Activated T-helper 2 cell treated with anti-CD3 and anti-CD28 coated beads, Interferon-gamma antibody, Interleukin-2, Interleukin-4, amounts not matched to agents 10 μg/mL and 5 μg/mL and 100 μg/mL, durations not matched to agents 14 hours and 24 hours and 36 hours (primary cell): ENCODE measurements around the gene TTLL11. TPM values are rescaled to one million over a fixed set of nuclear protein-coding genes. Genes with fewer than 3 reads are reported as not detected.

Source experiments
- DNase-seq: peaks from one replicate; pipeline ENCODE4 v3.0.0; 2021; ENCODE audit warnings: low spot score
- H3K27ac Mint-ChIP-seq: one replicate; pipeline ENCODE4 v1.8.0; 2021; ENCODE audit warnings: mixed read lengths
- H3K27me3 Mint-ChIP-seq: one replicate; pipeline ENCODE4 v1.8.0; 2021; ENCODE audit warnings: low read depth, mixed read lengths
- H3K36me3 Mint-ChIP-seq: one replicate; pipeline ENCODE4 v1.8.0; 2021; ENCODE audit warnings: low read depth, mixed read lengths
- H3K4me1 Mint-ChIP-seq: one replicate; pipeline ENCODE4 v1.8.0; 2021; ENCODE audit warnings: low read depth, mixed read lengths
- H3K4me3 Mint-ChIP-seq: one replicate; pipeline ENCODE4 v1.8.0; 2021; ENCODE audit warnings: low read depth, mild to moderate bottlenecking, moderate library complexity, mixed read lengths
- H3K9me3 Mint-ChIP-seq: one replicate; pipeline ENCODE4 v1.8.0; 2021; ENCODE audit warnings: mixed read lengths
- intact Hi-C: fragments of 100-400 bp; cut with micrococcal nuclease; formaldehyde crosslinking; loops from one replicate; pipeline ENCODE4 v1.15.1; 2023
- total RNA-seq: library from RNA; stranded (reverse); gene quantifications from 2 replicates; pipeline ENCODE4 v1.2.3, GENCODE V29; 2022

The TTLL11 gene
- total RNA-seq, 1 donor from 2014 or later = 2.2 TPM

GRCh38 chr9:121946465-121946864 is 146.6 kb downstream of the TTLL11 start:
- no peak for DNase-seq
- no peaks in the 10 kb centered on the region for H3K36me3 Mint-ChIP-seq
- no peaks in the 10 kb centered on the region for H3K9me3 Mint-ChIP-seq
- no peak overlapping the region for H3K4me3 Mint-ChIP-seq
- no peaks in the 10 kb centered on the region for H3K4me1 Mint-ChIP-seq
- H3K27ac Mint-ChIP-seq = no peak overlapping the region
- intact Hi-C loops = no loop called here
- H3K27me3 Mint-ChIP-seq = no peaks in the 10 kb centered on the region

DNA sequence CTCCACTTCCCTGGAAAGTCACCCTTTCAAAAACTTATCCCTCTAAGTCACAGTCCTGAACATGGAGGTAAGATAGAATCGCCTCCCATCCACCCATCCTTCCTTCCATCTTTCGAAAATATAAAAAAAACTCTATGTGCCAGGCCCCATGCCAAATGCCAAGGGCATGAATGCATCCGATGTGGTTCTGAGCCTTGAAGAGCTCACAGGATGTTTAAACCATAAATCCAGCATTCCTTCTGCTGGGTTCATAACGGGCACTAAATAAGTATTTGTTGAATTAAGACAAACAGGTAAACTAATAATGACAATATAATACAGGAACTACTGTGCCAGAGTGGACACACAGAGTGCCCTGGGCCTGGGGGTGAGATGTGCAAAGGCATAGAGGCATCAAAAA is 147.3 kb downstream of the TTLL11 start:
- no peaks in the 10 kb centered on the region for H3K9me3 Mint-ChIP-seq
- H3K27ac Mint-ChIP-seq = no peak overlapping the region
- no peak for DNase-seq
- no peaks in the 10 kb centered on the region for H3K27me3 Mint-ChIP-seq
- H3K4me3 Mint-ChIP-seq = no peak overlapping the region
- H3K36me3 Mint-ChIP-seq = no peaks in the 10 kb centered on the region
- H3K4me1 Mint-ChIP-seq = no peaks in the 10 kb centered on the region
- intact Hi-C loops = no loop called here

- intact Hi-C loops = no loop called here
- Mint-ChIP-seq H3K9me3 (no peaks in the 10 kb centered on the region), H3K36me3 (no peaks in the 10 kb centered on the region), H3K4me1 (no peaks in the 10 kb centered on the region), H3K27me3 (no peaks in the 10 kb centered on the region), H3K4me3 (no peak overlapping the region), H3K27ac (no peak overlapping the region)
- no peak for DNase-seq
Measured at GRCh38 chr9:121945281-121945680, 147.8 kb downstream of the TTLL11 start.

DNA sequence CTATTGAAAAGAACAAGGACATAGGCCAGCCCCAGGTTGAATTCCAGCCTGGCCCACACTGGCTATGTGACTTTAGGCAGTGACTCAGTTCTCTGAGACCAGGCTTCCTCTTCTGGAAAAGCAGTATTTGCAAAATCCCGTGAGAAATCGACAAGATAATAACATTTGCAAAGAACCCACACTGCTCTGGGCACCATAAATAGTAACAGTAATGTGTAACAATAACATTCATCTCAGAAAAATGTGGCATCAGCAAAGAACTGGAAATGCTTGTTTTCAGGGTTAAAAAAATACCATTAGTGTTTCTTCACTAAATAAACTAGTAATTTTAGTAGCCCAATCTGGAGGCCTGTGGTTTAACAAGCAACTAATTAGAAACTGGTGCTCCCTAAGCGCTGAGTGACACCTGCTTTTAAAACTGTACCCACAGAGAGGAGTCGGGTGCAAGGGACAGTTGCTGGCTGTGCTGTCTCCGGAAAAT is 148.4 kb downstream of the TTLL11 start:
- Mint-ChIP-seq H3K36me3 (no peaks in the 10 kb centered on the region), H3K27ac (no peak overlapping the region), H3K9me3 (no peaks in the 10 kb centered on the region), H3K4me3 (no peak overlapping the region), H3K4me1 (no peaks in the 10 kb centered on the region), H3K27me3 (no peaks in the 10 kb centered on the region)
- intact Hi-C loops = no loop called here
- no peak for DNase-seq

- H3K27ac Mint-ChIP-seq = no peak overlapping the region
- intact Hi-C loops = no loop called here
- H3K4me3 Mint-ChIP-seq = no peak overlapping the region
- H3K27me3 Mint-ChIP-seq = no peaks in the 10 kb centered on the region
- no peaks in the 10 kb centered on the region for H3K36me3 Mint-ChIP-seq
- no peaks in the 10 kb centered on the region for H3K4me1 Mint-ChIP-seq
- DNase-seq = no peak
- no peaks in the 10 kb centered on the region for H3K9me3 Mint-ChIP-seq
Measured at GRCh38 chr9:121943463-121943862, 149.6 kb downstream of the TTLL11 start.

- DNase-seq = no peak
- no peaks in the 10 kb centered on the region for H3K9me3 Mint-ChIP-seq
- H3K27ac Mint-ChIP-seq = no peak overlapping the region
- intact Hi-C loops = no loop called here
- H3K27me3 Mint-ChIP-seq = no peaks in the 10 kb centered on the region
- no peaks in the 10 kb centered on the region for H3K36me3 Mint-ChIP-seq
- H3K4me3 Mint-ChIP-seq = no peak overlapping the region
- no peaks in the 10 kb centered on the region for H3K4me1 Mint-ChIP-seq
Measured at GRCh38 chr9:121942866-121943382, 150.2 kb downstream of the TTLL11 start.

DNA sequence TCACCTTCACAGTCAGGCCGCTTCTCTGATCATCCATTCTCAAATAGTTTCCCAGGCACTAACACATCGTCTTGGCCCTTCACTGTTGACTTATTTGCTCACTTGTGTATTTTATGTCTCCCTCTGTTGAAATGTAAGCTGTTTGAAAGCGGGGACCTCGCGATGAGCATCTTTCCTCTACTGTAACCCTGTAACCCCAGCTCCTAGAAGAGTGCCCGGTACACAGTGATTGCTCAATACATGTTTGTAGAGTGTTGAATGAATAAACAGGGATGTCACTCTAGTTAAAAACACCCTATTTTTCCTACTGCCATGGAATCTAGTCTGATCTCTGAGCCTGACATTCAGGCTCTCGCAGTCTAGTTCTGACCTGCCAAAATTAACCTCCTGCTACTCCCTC is 150.8 kb downstream of the TTLL11 start:
- H3K4me1 Mint-ChIP-seq = no peaks in the 10 kb centered on the region

DNA sequence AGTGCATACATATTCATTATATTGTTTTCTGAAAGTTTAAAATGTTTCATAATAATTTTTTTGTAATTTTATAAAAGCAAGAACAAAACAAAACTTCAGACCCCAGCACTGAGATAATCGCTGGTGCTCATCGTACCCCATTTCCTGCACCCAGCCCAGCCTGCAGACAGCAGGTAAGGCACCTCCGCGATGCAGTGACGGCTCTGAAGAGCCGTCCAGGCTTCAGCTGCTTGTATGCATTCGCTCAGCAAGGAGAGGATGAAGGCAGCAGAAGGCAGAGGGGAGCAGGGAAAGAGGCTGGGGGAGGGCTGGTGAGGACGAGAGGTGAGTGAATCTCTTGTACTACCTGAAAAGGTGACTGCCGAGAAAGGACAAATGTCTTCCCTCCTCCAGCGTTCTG is 153.5 kb downstream of the TTLL11 start:
- H3K27me3 Mint-ChIP-seq = no peaks in the 10 kb centered on the region
- no peak overlapping the region for H3K4me3 Mint-ChIP-seq
- no peak for DNase-seq
- no peak overlapping the region for H3K27ac Mint-ChIP-seq
- H3K4me1 Mint-ChIP-seq = no peaks in the 10 kb centered on the region
- no peaks in the 10 kb centered on the region for H3K36me3 Mint-ChIP-seq
- no peaks in the 10 kb centered on the region for H3K9me3 Mint-ChIP-seq
- intact Hi-C loops = no loop called here

More for the DNA sequence above, 150.8 kb downstream of the TTLL11 start:
- H3K9me3 Mint-ChIP-seq = no peaks in the 10 kb centered on the region
- no peaks in the 10 kb centered on the region for H3K36me3 Mint-ChIP-seq
- no peak overlapping the region for H3K4me3 Mint-ChIP-seq
- H3K27me3 Mint-ChIP-seq = no peaks in the 10 kb centered on the region
- no peak overlapping the region for H3K27ac Mint-ChIP-seq
- no peak for DNase-seq
- intact Hi-C loops = no loop called here

- H3K27me3 Mint-ChIP-seq = no peaks in the 10 kb centered on the region
- H3K4me1 Mint-ChIP-seq = no peaks in the 10 kb centered on the region
- DNase-seq = no peak
- intact Hi-C loops = no loop called here
- H3K36me3 Mint-ChIP-seq = no peaks in the 10 kb centered on the region
- H3K27ac Mint-ChIP-seq = no peak overlapping the region
- no peaks in the 10 kb centered on the region for H3K9me3 Mint-ChIP-seq
- no peak overlapping the region for H3K4me3 Mint-ChIP-seq
Measured at GRCh38 chr9:121938621-121939020, 154.5 kb downstream of the TTLL11 start.

- H3K27me3 Mint-ChIP-seq = no peaks in the 10 kb centered on the region
- intact Hi-C loops = no loop called here
- no peak overlapping the region for H3K27ac Mint-ChIP-seq
- no peaks in the 10 kb centered on the region for H3K36me3 Mint-ChIP-seq
- DNase-seq = no peak
- no peak overlapping the region for H3K4me3 Mint-ChIP-seq
- H3K9me3 Mint-ChIP-seq = no peaks in the 10 kb centered on the region
- no peaks in the 10 kb centered on the region for H3K4me1 Mint-ChIP-seq
Measured at GRCh38 chr9:121937240-121937639, 155.9 kb downstream of the TTLL11 start.

GRCh38 chr9:121935739-121936138 is 157.4 kb downstream of the TTLL11 start:
- Mint-ChIP-seq H3K36me3 (no peaks in the 10 kb centered on the region), H3K9me3 (no peaks in the 10 kb centered on the region), H3K27ac (no peak overlapping the region), H3K4me1 (no peaks in the 10 kb centered on the region), H3K27me3 (no peaks in the 10 kb centered on the region), H3K4me3 (no peak overlapping the region)
- intact Hi-C loops = no loop called here
- no peak for DNase-seq

DNA sequence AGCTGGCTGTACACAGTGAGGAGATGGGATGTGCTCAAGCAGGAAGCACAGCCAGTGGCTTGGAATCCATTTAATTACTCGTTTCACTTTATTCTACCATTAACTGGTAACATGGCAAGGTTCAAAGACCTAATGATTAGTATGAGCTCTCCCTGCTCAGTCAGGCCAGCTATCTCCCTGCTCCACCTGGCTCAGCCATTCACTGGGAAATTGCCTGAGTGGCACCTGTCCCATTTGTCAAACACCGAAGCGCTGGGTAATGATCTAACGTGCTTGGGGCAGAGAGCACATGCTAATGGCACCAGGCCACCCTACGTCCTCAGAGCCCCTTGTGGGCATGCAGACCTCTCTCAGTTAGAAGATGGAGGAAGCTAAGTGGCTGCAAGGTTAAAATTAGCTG is 162.2 kb downstream of the TTLL11 start:
- no peak for DNase-seq
- H3K36me3 Mint-ChIP-seq = no peaks in the 10 kb centered on the region
- no peaks in the 10 kb centered on the region for H3K27me3 Mint-ChIP-seq
- H3K27ac Mint-ChIP-seq = no peak overlapping the region
- H3K4me1 Mint-ChIP-seq = no peaks in the 10 kb centered on the region
- H3K9me3 Mint-ChIP-seq = no peaks in the 10 kb centered on the region
- intact Hi-C loops = no loop called here
- H3K4me3 Mint-ChIP-seq = no peak overlapping the region

- DNase-seq = no peak
- Mint-ChIP-seq H3K36me3 (no peaks in the 10 kb centered on the region), H3K4me1 (no peaks in the 10 kb centered on the region), H3K4me3 (no peak overlapping the region), H3K9me3 (no peaks in the 10 kb centered on the region), H3K27me3 (no peaks in the 10 kb centered on the region), H3K27ac (no peak overlapping the region)
- intact Hi-C loops = no loop called here
Measured at GRCh38 chr9:121929893-121930875, 162.9 kb downstream of the TTLL11 start.
